ENCODE data around the gene GPR61. TPM values are rescaled to one million over a fixed set of nuclear protein-coding genes. Genes with fewer than 3 reads are reported as not detected.

Gene GPR61
- total RNA-seq, 1 experiment from 2014 or later: 0.48 TPM

DNA sequence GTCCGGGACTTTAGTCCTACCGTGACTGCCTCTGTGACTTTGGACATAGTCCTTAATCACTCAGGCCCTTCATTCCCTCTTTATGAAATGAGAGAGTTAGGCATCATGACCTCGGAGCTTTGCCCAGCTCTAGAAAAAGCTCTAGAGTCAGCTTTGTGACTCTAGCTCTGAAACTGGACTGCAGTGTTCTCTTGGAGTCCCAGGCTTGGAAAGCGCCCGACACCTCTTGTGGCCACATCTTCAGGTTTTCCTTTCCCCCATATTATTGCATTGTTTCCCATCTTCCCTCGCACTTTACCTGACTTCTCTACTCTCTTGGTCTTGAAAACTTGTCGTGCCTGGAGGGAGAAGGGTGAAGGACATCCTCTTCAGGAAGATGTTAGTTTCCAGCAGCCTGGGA lies 17.6 kb upstream of the GPR61 start:
- Histone ChIP-seq H2BK5ac (ENCODE audit: insufficient read length, low read length) (no peak overlapping the region), H3K4ac (ENCODE audit: low read depth, low read length) (no peak overlapping the region), H4K20me1 (ENCODE audit: control insufficient read depth, insufficient read depth, insufficient read length) (no peaks in the 10 kb centered on the region), H4K91ac (ENCODE audit: insufficient read length, low read depth, low read length) (no peak overlapping the region), H2AFZ (ENCODE audit: low read length) (no peak overlapping the region), H2AK5ac (ENCODE audit: insufficient read length, low read length) (no peak overlapping the region), H3K27ac (ENCODE audit: insufficient read length, low read depth, low read length) (no peak overlapping the region), H3K56ac (ENCODE audit: insufficient read length, low read depth, low read length) (no peak overlapping the region), H2BK120ac (ENCODE audit: low read depth, low read length, poor library complexity, severe bottlenecking) (no peak overlapping the region), H3K9me3 (ENCODE audit: control insufficient read depth, low read depth, low read length) (no peaks in the 10 kb centered on the region), H3K18ac (ENCODE audit: insufficient read length, low read depth, low read length) (no peak overlapping the region), H3K4me1 (ENCODE audit: insufficient read depth, low read length) (no peaks in the 10 kb centered on the region), H2BK15ac (ENCODE audit: low read depth, low read length) (no peak overlapping the region), H3K23me2 (ENCODE audit: insufficient read length, low read depth, low read length, poor library complexity, severe bottlenecking) (no peaks in the 10 kb centered on the region), H3K27me3 (ENCODE audit: insufficient read depth, low read length) (no peaks in the 10 kb centered on the region), H3K79me1 (ENCODE audit: insufficient read depth, low read depth, low read length, poor library complexity, severe bottlenecking) (no peaks in the 10 kb centered on the region), H2BK12ac (ENCODE audit: insufficient read length, low read depth, low read length) (no peak overlapping the region), H3K9ac (ENCODE audit: extremely low read depth, insufficient read length, low read length) (no peak overlapping the region), H2BK20ac (ENCODE audit: low read depth, low read length, poor library complexity, severe bottlenecking) (no peak overlapping the region), H3K14ac (ENCODE audit: insufficient read depth, low read length) (no peak overlapping the region), H3K23ac (ENCODE audit: insufficient read length, low read depth, low read length) (no peak overlapping the region), H4K8ac (replicated peaks; ENCODE audit: insufficient read length, low read depth, low read length) (no peak overlapping the region), H3K4me2 (ENCODE audit: insufficient read depth, insufficient read length, low read length) (no peak overlapping the region), H3K79me2 (ENCODE audit: insufficient read depth, low read length) (no peaks in the 10 kb centered on the region), H3T11ph (ENCODE audit: low read length) (no peak overlapping the region), H4K5ac (ENCODE audit: insufficient read length, low read depth, low read length) (no peak overlapping the region)
- Mint-ChIP-seq H3K4me3 (no peak overlapping the region), H3K36me3 (ENCODE audit: insufficient read depth in 1 of 3, low read depth in 3 of 3) (no peaks in the 10 kb centered on the region), H3K9me3 (no peaks in the 10 kb centered on the region; a peak in 1 of 5 replicates), H3K27me3 (ENCODE audit: low read depth) (peaks cover 26% of the 10 kb centered on the region), H3K27ac (no peak overlapping the region), H3K4me1 (peaks cover 0 to 3% of the 10 kb centered on the region in 2 experiments; a peak in 1 of 4 replicates)
- TF ChIP-seq, protein P1, sequence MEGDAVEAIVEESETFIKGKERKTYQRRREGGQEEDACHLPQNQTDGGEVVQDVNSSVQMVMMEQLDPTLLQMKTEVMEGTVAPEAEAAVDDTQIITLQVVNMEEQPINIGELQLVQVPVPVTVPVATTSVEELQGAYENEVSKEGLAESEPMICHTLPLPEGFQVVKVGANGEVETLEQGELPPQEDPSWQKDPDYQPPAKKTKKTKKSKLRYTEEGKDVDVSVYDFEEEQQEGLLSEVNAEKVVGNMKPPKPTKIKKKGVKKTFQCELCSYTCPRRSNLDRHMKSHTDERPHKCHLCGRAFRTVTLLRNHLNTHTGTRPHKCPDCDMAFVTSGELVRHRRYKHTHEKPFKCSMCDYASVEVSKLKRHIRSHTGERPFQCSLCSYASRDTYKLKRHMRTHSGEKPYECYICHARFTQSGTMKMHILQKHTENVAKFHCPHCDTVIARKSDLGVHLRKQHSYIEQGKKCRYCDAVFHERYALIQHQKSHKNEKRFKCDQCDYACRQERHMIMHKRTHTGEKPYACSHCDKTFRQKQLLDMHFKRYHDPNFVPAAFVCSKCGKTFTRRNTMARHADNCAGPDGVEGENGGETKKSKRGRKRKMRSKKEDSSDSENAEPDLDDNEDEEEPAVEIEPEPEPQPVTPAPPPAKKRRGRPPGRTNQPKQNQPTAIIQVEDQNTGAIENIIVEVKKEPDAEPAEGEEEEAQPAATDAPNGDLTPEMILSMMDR (conservative IDR thresholded peaks at IDR 0.05): no peak
- no CpG with 5 or more reads among the region's 7 CpGs for WGBS (ENCODE audit: extremely low coverage, insufficient read length, low lambda C conversion rate)
- DNase-seq: no peak
